HG02870 (cell line): ENCODE measurements around the gene ATE1.
"Not testable (repeated sequence)": the region's sequence is repeated elsewhere in the genome, so short reads cannot be mapped to it uniquely, and the experiment has no call there.

ENCODE experiments used
- ATAC-seq: cut with Tn5 transposase; IDR thresholded peaks from one replicate; pipeline ENCODE4 v1.9.1; 2021; ENCODE audit warnings: mild to moderate bottlenecking, moderate library complexity; ENCODE audit not compliant: unreplicated experiment

ATE1 gene

GRCh38 chr10:121700416-121700815 is 227.4 kb downstream of the ATE1 start:
- no peak for ATAC-seq

DNA sequence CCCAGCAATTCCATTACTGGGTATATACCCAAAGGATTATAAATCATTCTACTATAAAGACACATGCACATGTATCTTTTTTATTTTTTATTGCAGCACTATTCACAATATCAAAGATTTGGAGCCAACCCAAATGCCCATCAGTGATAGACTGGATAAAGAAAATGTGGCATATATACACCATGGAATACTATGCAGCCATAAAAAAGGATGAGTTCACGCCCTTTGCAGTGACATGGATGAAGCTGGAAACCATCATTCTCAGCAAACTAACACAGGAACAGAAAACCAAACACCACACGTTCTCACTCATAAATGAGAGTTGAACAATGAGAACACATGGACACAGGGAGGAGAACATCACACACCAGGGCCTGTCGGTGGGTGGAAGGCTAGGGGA is 228.1 kb downstream of the ATE1 start:
- ATAC-seq, result not testable (repeated sequence)

- ATAC-seq, result no peak
These were observed 228.9 kb downstream of the ATE1 start for GRCh38 chr10:121698902-121699301.

GRCh38 chr10:121698336-121698735 is 229.5 kb downstream of the ATE1 start:
- ATAC-seq, result no peak

DNA sequence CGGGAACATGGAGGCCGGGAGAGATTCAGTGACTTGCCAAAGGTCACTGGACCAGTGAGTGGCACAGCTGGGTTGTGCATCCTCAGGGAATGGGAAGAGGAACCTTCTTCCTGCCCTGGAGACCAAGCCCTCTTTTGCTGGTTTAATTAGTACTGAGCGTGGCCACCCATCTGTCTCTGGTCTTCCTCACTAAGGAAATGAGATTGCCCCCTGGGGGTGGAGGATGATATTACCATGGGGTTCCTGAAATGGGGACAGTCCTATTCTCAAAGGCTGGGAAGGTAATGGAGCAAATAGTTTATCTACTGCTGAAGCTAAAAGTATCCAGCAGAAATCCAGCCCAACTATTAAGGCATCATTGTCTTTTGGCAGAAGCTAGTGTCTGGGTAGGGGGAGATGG is 231.0 kb downstream of the ATE1 start:
- no peak for ATAC-seq

DNA sequence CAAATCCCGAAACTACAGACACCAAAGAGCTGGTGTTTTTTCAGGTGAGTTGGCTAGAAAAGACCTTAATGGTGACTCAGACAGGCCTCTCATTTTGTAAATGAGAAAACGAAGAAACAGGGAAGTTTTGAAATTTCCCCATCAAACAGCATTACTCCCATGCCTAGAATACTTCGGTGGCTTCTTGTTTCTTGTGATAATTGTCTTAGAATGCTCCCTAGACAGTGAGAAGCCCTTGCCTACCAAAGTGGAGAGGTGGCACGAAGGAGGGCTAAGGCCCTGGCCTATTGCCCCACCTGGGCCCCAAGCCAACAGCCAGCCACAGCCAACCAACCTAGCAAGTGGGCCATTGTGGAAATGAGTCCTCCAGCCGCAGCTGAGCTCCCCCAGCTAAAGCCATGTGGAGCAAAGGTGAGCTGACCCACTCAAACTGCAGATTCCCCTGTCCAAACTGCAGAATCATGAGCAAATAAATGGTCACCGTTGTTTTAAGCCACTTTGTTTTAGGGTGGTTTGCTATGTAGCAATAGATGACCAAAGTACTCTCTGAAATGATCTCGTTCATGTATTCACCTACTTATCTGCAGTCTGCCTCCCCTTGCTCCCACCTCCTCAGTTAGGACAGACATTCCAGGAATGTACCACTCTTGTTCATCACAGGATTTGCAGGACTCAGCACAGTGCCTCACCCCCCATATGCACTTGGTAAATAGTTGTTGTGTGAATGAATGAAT is 231.9 kb downstream of the ATE1 start:
- ATAC-seq, result no peak

DNA sequence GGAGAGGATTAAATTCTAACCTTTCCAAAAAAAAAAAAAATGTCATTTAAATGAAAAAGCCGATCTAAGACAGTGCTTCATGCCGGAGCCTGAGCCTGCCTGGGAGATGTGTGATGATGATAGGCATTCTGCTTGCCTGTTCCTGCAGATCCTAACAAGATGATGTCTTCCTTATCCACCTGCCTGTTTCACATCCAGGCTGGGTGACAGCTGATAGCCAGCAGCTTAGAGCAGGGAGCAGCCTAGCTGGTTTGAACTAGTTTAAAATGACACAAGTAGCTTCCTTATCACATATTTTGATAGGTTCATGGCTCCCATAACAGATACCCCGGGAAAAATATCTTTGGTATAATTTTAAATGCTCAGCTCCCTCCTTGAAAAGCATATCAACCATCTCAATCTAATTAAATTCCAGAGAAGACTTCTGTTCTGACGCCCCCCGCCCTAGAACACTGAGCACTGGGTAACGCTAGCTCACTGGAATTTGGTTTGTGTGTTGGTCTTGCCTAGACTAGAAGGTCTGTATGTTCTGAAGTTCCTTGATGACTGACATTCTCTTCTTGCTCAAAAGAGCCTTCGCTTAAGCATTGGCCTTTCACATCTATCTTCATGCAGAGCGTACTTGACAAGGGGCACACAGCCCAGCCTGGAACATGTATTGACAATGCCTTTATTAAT is 232.7 kb downstream of the ATE1 start:
- no peak for ATAC-seq

DNA sequence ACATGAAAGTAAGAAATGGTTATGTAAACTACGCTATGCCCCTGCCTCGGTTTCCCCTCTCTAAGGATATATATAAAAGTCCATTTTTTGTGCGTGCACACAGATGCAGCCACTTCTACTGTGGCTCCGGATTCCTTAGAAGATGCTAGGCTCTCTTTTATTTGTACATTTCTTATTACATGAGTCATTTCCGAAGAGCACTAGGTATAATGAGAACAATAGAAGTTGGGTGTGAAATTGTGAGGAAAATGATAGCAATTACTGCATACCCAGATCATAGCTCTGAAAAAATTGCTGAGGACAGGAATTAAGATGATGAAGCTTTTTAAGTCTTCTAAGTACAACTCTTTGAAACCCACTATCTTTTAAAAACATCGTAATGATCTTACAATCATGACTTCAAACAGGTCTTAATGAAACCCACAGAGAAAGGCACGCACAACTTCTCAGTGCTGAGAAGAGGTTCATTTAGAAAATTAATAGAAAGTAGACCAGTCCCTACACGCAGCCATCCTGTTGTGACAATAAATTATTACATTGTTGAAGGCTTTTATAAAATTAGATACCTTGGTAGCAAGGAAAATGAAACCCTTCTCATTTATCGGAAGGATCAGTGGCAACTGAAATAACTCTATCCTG is 233.4 kb downstream of the ATE1 start:
- no peak for ATAC-seq

DNA sequence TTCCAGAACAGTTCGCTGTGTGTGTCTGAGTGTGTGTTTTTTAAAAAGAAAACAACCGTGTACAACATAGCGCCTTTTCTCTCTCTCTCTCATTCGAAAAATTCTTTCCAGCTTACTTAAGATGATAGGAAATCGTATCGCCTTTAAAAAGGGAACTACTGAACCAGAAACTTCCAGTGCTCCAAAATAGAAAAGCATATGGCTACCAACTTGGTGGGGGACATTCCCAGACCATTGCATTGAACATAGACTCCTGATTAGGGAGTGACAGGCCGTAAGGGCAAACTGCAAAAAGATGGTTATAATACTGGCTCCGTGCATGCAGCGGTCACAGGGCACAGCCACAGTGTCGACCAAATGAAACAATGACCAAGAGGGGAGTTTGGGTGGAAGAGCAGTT is 235.2 kb downstream of the ATE1 start:
- ATAC-seq, result no peak

DNA sequence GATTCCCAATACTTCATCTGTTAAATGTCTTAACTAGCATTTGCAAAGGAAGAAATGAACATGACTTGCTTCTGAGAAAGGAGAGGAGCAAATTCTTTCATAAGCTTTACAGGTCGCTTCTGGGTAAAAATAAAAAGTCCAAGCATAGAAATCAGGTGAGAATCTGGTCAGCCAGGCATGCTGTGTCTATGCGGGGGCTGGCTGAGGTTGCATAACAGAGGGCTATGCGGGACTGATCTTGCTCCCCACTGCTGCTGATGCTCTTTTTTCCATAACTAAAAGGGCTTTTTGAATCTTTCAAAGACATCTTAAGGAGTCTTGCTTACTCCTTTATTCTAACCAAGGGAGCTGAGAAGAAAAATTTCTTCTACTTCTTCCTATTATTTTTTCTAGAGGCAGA is 236.9 kb downstream of the ATE1 start:
- ATAC-seq, result no peak
